GM19452 (cell line): ENCODE results near the gene NLRX1.
"Not testable (repeated sequence)": the region's sequence is repeated elsewhere in the genome, so short reads cannot be mapped to it uniquely, and the experiment has no call there.

Source experiments
- ATAC-seq: cut with Tn5 transposase; IDR thresholded peaks from one replicate; pipeline ENCODE4 v1.9.1; 2021; ENCODE audit not compliant: unreplicated experiment

NLRX1 gene

DNA sequence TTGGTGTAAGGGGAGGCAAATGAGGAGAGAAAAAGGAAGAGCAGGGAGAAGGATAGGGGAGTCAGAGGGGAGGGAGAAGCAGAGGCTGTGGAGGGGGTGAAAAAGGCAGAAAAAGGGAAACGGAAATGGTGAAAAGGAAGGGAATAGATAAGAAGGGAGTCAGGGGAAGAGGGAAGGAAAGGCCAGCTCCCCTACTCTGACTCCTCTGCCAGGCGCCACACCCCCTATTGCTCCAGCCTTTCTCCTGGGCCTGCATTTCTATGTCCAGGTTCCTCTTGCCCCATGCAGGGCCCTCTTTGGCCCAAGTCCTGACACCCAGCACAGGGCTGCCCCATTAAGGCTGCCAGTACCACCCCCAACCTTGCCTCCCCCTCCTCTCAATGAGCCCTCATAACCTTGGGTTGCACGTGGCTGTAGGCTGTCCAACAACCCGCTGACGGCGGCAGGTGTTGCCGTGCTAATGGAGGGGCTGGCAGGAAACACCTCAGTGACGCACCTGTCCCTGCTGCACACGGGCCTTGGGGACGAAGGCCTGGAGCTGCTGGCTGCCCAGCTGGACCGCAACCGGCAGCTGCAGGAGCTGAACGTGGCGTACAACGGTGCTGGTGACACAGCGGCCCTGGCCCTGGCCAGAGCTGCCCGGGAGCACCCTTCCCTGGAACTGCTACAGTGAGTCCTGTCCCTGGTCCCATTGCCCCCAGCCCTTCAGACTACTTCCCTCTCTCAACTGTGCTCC, 13.3 kb downstream of the NLRX1 start:
- no peak for ATAC-seq

GRCh38 chr11:119184399-119184798, 15.9 kb downstream of the NLRX1 start:
- ATAC-seq, result not testable (repeated sequence)

DNA sequence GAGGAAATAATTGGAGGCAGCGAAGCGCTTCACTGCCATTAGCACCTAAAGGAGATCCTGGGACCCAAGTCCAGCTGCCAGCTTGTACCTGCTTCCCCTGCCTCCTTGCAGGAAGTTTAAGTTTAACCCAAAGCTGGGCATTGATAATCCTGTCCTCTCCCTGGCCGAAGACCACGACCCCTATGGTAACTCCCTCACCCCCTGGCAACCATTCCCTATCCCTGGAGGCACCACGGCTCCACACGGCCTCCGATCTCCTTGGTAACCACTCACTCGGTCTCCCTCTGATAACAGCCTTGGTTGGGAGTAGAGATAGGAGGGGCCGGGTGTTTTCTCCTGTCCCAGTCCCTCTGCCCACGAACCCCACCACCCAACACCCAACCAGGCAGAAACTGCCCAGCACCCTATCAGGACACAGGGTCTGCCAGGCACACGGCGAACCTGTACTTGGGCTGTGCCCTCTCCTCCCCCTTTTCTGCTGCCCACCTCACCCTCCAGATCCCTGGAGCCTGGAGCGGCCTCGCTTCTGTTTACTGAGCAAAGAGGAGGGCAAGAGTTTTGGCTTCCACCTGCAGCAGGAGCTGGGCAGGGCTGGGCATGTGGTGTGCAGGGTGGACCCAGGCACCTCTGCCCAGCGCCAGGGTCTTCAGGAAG, 17.6 kb downstream of the NLRX1 start:
- no peak for ATAC-seq

DNA sequence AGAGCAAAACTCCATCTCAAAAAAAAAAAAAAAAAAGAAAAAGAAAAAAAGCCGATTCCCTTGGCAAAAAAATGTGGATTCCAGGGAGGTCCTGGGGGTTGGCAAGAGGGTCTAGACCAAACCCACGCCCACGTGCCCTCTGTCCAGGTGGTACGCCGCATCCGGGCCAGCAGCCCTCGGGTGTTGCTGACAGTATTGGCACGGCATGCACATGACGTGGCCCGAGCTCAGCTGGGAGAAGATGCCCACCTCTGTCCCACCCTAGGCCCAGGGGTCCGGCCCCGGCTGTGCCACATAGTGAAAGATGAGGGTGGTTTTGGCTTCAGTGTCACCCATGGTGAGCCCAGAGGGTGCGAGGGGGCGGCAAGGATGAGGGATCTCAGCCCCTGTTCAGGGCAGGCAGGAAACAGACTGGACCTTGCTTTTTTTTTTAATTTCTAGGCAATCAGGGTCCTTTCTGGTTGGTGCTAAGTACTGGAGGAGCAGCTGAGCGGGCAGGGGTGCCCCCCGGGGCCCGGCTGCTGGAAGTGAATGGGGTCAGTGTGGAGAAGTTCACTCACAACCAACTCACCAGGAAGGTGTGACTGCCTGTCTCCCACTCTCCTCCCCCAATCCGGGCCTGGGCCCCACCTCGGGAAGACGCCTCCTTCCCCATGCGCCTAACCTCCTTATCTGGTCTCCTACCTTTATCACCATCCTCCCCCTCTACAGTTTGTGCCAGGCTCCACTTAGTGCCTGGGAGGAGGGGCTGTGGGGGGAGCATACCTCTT, 18.8 kb downstream of the NLRX1 start:
- ATAC-seq, result no peak

- ATAC-seq, result no peak
Measured at GRCh38 chr11:119188067-119188466, 19.5 kb downstream of the NLRX1 start.

DNA sequence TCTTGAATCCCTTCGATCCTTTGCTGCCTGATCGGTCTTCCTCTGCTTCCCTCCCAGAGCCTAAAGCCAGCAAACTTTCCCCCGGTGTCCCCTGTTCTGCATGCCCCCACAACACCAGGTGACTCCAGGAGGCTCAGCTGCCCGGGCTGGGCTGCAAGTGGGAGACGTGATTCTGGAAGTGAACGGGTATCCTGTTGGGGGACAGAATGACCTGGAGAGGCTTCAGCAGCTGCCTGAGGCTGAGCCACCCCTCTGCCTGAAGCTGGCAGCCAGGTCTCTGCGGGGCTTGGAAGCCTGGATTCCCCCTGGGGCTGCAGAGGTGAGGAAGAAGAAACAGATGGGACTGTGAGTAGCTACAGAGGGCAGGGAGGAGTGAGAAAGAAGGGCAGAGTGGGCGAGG, 20.4 kb downstream of the NLRX1 start:
- ATAC-seq, result no peak

DNA sequence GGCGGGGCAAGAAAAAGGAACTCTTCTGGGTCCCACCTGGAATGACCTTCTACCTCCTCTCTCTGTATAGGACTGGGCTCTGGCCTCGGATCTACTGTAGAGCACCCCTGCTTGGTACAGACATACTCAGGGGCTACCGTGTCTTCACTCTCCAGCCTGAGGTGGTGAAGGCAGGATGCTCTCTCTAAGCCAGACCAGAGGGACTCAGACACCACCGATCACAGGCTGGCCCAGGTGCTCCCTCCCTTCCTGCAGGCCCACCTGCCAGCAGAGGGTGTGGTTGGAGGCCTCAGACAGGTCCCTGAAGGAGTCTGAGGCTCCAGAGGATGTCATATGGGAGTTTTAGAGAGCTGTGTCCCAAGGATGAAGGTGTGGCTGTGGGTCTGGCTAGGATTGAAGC, 20.9 kb downstream of the NLRX1 start:
- ATAC-seq, result no peak

GRCh38 chr11:119190531-119190930, 22.0 kb downstream of the NLRX1 start:
- no peak for ATAC-seq

DNA sequence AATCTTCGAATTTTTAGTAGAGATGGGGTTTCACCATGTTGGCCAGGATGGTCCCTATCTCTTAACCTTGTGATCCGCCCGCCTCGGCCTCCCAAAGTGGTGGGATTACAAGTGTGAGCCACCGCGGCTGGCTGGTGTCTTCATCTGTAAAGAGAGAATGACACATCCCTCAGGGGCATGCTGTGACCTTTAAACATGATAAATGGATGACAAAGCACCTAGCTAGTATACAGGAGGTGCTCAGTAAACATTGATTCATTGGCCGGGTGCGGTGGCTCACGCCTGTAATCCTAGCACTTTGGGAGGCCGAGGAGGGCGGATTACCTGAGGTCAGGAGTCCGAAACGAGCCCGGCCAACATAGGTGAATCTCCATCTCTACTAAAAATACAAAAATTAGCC, 22.7 kb downstream of the NLRX1 start:
- ATAC-seq, result not testable (repeated sequence)

DNA sequence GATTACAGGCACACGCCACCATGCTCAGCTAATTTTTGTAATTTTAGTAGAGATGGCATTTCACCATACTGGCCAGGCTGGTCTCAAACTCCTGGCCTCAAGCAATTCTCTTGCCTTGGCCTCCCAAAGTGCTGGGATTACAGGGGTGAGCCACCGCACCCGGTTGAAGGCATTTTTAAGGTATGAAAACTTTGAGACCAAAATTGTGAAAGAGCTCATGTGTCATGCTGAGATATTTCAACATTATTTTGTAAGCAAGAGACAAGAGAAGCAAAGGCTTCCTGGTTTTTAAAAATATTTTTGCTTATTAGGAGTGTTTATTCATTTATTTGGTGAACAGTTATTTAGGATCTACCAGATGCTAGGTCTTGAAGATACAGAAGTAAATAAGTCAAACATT, 23.6 kb downstream of the NLRX1 start:
- no peak for ATAC-seq

DNA sequence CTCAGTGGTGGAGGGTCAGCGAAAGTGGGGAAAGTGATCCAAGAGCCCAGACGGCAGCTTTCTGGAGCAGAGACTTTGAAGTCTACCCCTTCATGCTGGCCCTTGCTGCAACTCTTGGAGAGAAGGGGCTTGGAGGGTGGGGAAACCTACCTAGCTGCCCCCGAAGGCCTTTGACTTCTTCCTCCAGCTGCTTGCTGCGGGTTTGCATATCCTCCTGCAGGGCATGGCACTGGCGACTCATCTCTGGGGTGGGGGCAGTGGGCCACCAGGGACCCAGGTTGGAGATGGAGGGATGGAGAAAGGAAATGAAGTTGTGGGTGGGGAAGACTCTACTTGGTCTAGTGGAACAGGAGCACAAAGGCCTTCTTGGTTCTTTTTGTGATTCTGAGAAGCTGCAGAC, 24.5 kb downstream of the NLRX1 start:
- no peak for ATAC-seq

GRCh38 chr11:119193626-119194025, 25.1 kb downstream of the NLRX1 start:
- ATAC-seq, result no peak

DNA sequence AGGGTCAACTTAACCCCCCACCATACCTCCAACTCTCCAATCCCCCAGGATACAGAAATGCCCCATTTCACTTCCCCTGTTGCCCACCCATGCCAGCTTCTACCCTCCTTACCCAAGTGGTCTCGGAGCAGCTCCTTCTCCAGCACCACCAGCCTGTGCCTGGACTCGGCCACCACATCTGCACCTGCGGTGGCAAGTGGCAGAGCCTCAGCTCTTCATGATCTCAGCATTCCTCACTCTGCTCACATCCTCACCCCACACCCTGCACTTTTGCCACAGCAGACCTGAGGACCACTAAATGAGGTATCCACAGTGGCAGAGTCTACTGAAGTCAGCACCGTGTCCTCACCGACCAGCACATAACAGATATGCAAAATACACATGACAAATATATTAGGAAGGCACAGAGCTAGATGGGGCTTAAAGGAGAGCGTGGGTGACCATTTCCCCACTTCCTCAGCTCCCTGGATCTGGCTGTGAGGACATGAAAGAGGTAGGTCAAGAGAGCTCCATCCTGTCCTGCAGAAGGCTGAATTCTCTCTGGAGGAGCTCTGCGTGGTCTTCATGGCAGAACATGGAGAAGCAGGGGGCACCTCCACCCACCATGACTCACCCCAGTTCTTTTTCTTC, 26.4 kb downstream of the NLRX1 start:
- no peak for ATAC-seq

DNA sequence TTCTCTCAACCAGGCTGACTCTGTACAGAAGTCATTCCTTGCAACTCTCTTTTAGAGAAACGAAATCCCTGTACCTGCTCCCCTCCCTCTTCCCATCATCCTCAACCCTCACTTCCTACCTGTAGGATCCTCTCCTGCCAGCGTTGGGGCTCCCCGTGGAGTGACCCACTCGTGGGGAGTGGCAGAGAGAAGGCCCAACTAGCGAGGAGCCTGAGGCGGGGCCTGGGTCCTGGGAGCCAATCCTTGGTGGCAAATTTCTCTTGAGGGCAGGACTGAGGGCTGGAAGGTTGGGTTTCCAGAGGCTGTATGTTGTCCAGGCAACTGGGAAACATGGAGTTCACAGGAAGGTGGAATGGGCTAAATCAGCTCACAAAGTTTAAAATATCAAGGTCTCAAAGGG, 27.2 kb downstream of the NLRX1 start:
- no peak for ATAC-seq

GRCh38 chr11:119196833-119197483, 28.4 kb downstream of the NLRX1 start:
- peak; percentile 61 for ATAC-seq

- ATAC-seq, result no peak
Measured at GRCh38 chr11:119198925-119199324, 30.4 kb downstream of the NLRX1 start.

GRCh38 chr11:119201236-119201635, 32.7 kb downstream of the NLRX1 start:
- not testable (repeated sequence) for ATAC-seq

DNA sequence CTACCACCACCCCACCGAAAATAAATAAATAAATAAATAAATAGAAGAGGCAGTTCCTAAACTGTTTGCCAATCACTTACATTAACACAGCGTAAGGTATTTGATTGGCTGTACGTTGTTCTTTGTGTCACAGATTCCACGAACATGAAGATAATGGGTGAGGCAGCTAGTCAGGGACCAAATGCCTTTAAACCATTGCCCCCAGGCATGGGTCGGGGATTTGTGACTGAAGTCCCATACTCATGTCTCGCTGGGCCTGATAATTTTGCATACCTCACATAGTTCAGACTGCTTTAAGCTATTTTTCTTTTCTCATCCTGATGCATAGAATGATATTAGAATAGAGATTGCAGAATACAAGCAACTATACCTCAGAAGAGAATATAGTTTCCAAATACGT, 34.0 kb downstream of the NLRX1 start:
- ATAC-seq, result no peak

- ATAC-seq, result no peak
Measured at GRCh38 chr11:119204066-119204465, 35.5 kb downstream of the NLRX1 start.

DNA sequence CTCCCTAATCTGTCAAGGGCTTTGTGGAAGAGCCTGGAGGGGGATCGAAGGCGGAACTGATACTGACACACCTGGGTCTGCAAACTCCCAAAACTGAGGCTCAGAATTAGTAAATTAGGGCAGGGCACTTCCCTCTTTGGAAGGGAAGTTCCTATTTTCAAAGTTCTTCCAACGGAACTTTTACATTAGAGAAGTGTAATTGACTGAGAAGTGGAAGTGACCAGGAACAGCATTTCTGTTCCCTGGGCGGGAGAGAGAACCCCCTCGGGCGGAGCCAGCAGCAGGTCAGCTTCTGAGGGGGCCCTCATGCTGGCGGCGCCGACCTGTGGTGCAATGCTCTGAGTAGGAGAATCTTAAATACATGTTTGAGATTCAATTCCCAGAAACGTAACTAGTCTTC, 36.6 kb downstream of the NLRX1 start:
- no peak for ATAC-seq
